ENCODE data around the gene ACAA2. TPM values are rescaled to one million over a fixed set of nuclear protein-coding genes. Genes with fewer than 3 reads are reported as not detected.

Gene ACAA2
- total RNA-seq, 1 experiment from 2014 or later, result 18.2 TPM

DNA sequence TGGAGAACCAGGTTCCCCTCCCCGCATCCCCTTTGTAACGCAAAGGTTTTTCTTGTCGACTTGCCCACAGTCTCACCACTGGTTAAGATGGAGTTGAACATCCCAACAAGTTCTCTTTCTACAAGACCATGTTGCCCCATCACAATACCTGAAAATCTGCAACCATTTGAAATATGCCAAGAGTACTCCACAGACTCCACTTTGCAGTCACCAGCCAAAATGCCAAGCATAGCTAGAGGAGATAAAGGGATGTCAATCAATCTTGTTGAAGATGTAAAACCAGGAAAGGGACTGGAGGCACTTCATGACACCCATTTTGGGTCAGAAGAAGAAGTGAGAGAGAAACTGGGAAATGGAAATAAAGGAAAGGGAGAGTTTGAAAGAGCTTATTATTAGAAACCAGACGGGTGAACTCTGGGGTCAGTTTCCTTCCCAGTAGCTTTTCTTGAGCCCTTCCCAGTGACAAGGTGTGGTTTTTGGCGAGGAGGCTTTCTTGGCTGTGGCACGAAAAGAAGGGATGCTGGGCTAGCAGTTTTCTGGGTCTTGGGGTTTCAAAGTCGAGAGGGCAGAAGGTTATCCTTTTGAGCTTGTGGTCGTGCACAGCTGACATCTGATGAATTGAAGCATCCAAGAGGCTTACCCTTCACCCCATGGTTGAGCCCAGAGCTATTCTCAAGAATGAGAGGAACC, 79.3 kb downstream of the ACAA2 start:
- no TSS peak for BruUV-seq (replicated peaks)
- Histone ChIP-seq H3K27me3 (ENCODE audit: insufficient read depth, low read length) (no peaks in the 10 kb centered on the region), H3K4me1 (ENCODE audit: control insufficient read depth in 1 of 2, insufficient read depth in 2 of 2, low read length in 2 of 2) (no peaks in the 10 kb centered on the region; a peak in 1 of 4 replicates), H3K4me2 (ENCODE audit: low read length) (no peak overlapping the region), H3K9ac (ENCODE audit: low read length) (no peak overlapping the region), H3K79me2 (ENCODE audit: insufficient read depth, low read length) (no peaks in the 10 kb centered on the region), H3K36me3 (ENCODE audit: control insufficient read depth in 1 of 2, insufficient read depth in 2 of 2, low read length in 2 of 2) (no peaks in the 10 kb centered on the region), H3K9me3 (ENCODE audit: control insufficient read depth in 1 of 2, insufficient read depth in 1 of 2, low read depth in 1 of 2, low read length in 2 of 2) (no peaks in the 10 kb centered on the region), H3K9me2 (ENCODE audit: insufficient read depth) (no peaks in the 10 kb centered on the region), H3K27ac (ENCODE audit: low read depth, low read length) (no peak overlapping the region), H4K20me1 (ENCODE audit: insufficient read depth) (no peaks in the 10 kb centered on the region), H2AFZ (ENCODE audit: low read depth, low read length, poor library complexity, severe bottlenecking) (no peak overlapping the region), H3K4me3 (replicated peaks in 1 of 2; ENCODE audit: low read depth in 1 of 2, low read length in 2 of 2) (no peak overlapping the region)
- ChIA-PET RAD21 (ENCODE audit: low non-redundant PET in 1 of 2, low total read pairs in 2 of 2, uncharacterized antibody in 2 of 2, unreplicated experiment in 2 of 2) (no interaction called here), CTCF (no interaction called here), POLR2A (interaction anchor here (1.0 kb wide), 1 partner anchor 11 kb away, joined by 3 read pairs; no protein-coding TSS in a partner anchor)
- TF ChIP-seq SIN3A (IDR thresholded peaks at IDR 0.05; ENCODE audit: low read depth) (no peak), SP1 (IDR thresholded peaks at IDR 0.05; ENCODE audit: low read depth) (no peak), YY1 (IDR thresholded peaks at IDR 0.05; ENCODE audit: extremely low read depth, insufficient replicate concordance, low read depth, low read length) (no peak), CEBPB (IDR thresholded peaks at IDR 0.05; ENCODE audit: low read depth) (no peak), CTCF (IDR thresholded peaks at IDR 0.05 in 2 of 3, conservative IDR thresholded peaks at IDR 0.05 in 1 of 3; ENCODE audit: borderline replicate concordance in 1 of 3, insufficient read depth in 1 of 3, low read depth in 2 of 3, low read length in 2 of 3) (no peak), ZFX (IDR thresholded peaks at IDR 0.05) (no peak), POLR2A (IDR thresholded peaks at IDR 0.05; ENCODE audit: borderline replicate concordance, extremely low read depth, insufficient read depth, insufficient read length) (no peak), JUND (IDR thresholded peaks at IDR 0.05) (no peak), ZNF274 (IDR thresholded peaks at IDR 0.05; ENCODE audit: low read depth, low read length) (no peak), RAD21 (IDR thresholded peaks at IDR 0.05; ENCODE audit: low read depth) (no peak), TCF7L2 (IDR thresholded peaks at IDR 0.05; ENCODE audit: borderline replicate concordance, extremely low read depth, insufficient read depth, insufficient read length) (no peak), EZH2 (IDR thresholded peaks at IDR 0.05) (no peak)
- ATAC-seq (no peak), DNase-seq (ENCODE audit: low read depth, low spot score) (no peak)
- intact Hi-C loops (cut with micrococcal nuclease), result no loop called here
